Daoy (cell line): ENCODE results near the gene STX3. TPM values are rescaled to one million over a fixed set of nuclear protein-coding genes. Genes with fewer than 3 reads are reported as not detected.
"Not testable (repeated sequence)": the region's sequence is repeated elsewhere in the genome, so short reads cannot be mapped to it uniquely, and the experiment has no call there.

ENCODE experiments used
- DNase-seq: peaks from one replicate; pipeline ENCODE4 v3.0.0-alpha.2; 2015; ENCODE audit warnings: low read depth
- total RNA-seq: library from RNA; depleted of rRNA; stranded (reverse); fragments of >200 nt; shearing (Covaris generic); gene quantifications from 2 replicates; pipeline ENCODE4 v1.2.3, GENCODE V29; 2014

Gene STX3
- total RNA-seq, 1 experiment from 2014 or later = 21.3 TPM

DNA sequence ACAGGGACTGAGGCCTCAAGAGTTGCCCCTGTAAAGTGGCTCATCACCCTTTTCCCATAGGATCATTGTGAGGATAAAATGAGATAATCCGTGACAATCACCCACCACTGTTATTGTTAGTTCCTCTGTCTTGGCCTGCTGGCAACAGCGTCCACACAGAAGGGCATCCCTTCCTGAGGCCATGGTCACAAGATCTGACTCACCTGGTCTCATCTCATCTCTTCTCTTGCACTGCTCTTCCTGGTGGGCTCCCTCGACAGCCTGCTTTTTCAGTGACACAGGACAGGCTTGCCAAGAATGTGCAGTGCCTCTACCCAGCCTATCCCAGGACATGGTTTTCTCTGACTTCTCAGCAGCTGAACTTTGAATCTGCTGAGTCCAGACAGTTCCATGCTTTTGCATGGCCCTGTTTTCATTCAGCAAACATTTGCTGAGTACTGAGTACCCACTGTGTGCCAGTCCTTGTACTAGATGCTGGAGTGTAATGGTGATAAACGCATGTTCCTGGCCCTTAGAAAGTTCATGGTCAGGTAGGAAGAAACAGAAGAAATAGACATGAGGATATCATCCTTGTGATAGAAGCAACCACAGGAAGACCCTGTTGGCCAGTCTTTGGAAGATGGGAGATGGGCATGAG is 3.3 kb downstream of the STX3 start:
- DNase-seq = no peak

DNA sequence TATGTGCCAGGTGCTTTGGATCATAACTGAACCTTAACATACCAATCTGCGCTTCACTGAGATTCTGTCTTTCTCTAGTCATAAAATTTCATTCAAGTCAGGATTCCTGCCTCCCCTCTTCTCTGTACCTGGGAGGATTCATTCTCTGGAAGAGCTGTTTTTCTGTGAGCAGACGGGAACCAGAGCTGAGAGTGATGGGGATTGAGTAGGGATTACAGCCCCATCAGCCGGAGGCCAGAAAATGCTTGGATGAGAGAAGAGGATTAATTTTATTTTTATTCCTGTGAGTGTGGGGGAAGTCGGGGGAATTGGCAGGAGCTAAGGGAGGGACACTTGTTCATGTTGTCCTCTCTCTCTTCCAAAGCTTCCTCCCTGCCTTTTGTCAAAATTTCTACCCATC is 4.7 kb downstream of the STX3 start:
- no peak for DNase-seq

DNA sequence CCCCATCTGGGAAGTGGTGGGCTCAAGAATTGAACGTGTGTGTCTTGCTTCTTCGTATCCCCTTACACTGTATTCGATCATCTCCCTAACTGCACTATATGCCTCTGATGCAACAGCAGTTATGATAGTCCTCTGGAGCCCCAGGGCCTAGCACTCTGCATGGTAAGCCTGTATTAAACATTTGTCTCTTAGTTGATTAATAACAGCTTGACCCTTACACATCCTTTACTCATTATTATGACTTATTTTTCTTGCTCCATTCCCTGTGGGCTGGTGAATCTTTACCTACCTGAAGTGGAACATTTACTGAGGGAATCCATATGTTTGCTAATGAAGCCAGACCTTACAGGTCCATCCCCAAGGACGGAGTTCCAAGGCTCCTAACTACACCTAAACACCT is 5.6 kb downstream of the STX3 start:
- DNase-seq = no peak

DNA sequence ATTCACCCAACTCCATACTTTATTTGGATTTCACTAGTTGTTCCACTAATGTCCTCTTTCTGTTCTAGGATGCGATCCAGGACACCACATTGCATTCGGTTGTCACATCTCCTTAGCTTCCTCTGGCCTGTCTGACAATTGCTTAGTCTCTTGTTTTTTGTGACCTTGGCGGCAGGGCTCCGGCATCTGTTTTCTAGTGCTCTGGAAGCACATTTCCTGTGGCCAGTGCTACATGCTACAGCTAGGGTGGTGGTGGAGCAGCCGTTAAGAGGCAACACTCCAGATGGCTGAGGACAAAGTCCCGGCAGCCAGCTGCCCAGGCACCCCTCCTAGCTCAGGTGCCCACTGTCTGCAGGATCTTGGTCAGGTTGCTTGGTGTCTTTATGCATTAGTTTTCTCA is 6.8 kb downstream of the STX3 start:
- no peak for DNase-seq

DNA sequence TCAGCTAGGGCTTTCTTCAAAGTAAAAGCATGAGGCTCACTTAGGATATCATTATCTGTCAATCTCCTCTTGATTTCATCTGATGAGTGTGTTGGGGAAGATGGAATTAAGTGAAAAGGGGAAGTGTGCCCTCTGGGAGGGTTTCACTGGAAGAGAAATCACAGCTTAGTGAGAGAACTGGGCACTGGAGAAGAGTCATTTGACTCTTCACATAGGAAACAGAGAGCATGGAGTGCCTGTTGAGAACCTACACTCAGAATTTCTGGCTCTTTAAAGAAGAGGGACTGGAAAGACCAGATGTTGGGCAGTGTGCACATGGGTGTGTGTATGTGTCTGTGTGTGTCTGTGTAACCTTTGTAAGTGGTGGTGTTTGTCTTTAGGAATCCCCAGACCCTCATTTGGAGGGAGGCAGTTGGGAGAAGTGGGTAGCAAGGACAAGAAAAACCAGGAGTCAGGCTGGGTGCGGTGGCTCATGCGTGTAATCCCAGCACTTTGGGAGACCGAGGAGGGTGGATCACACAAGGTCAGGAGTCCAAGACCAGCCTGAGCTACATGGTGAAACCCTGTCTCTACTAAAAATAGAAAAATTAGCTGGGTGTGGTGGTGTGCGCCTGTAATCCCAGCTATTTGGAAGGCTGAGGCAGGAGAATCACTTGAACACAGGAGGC is 10.0 kb downstream of the STX3 start:
- DNase-seq = no peak

DNA sequence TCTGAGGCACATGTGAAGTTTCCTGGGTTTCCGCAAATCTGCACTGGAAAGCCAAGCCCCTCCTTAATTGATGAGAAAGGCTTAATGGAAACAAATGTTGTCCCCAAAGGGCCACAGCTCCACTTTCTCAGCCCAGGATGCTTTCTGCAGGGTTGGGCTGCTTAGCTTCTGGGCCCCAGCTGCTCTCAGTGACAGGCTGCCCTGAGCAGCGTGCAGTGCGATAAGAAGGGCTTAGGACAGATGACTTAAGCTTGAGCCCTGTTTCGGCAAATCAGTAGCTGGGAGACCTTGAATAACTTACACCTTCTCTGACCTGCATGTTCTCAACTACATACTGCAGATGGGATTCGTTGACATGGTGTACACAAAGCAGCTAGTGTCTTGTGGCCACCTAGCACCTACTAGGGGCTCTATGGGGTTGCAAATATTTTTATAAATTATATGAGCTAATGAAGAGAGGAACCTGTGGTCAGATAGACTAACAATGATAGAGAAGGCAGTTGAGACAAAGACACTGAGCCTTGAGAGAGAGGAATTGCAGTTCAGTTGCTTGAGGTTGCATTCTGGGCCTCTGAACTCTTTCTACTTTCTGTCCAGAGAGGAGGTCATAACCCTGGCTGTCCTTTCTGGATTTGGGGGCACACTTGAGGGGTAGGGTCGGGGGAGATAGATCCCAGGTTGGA is 11.5 kb downstream of the STX3 start:
- DNase-seq = no peak

DNA sequence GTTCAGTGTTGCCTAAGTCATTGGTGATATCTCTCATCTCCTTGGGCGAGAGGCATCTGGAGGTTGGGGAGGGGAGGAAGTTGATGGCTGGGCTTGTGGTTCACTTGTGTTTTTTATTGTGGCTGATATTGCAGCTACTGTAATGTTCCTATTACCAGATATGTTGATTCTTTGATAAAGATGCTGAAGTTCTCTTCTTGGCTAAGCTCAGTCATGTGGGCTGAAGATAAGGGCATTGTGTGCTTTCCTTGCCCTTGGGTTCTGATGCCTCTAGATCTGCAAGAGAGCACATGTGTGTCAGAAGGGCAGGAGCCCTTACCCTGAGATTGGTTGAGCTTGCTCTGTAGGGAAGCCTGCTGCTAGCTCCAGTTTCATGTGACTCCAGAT is 12.0 kb downstream of the STX3 start:
- DNase-seq = no peak

DNA sequence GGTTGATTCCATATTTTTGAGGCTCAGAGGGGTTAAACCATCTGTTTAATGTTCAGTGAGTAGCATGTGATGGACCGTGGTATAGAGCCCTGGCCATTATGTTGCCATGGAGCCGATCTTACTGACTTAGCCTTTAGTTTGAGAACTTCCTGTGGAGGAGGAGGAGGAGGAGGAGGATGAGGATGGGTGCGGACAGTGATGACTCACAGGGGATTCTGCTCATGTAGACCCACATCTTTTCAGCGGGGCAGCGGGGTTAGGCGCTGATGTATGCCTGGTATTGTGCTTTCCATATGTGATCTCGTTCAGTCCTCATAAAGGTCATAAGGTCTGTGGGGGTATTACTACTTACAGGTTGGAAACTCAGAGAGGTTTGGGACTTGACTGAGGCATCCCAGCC is 13.9 kb downstream of the STX3 start:
- no peak for DNase-seq

DNA sequence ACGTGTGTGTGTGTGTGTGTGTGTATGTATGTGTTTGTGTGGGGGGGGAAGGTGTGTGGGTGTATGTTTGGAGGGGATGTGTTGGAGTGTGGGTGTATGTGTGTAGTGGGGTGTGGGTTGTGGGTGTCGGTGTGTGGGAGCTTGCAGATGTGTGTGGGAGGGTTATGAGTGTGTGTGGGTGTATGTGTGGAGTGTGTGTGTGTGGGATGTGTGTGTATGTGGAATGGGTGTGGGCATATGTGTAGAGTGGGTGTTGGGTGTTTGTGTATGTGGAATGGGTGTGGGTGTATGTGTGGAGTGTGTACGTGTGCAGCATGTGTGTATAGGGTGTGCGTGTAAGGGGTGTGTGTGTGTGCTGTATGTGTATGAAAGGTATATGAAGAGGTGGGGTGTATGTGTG is 14.7 kb downstream of the STX3 start:
- no peak for DNase-seq

DNA sequence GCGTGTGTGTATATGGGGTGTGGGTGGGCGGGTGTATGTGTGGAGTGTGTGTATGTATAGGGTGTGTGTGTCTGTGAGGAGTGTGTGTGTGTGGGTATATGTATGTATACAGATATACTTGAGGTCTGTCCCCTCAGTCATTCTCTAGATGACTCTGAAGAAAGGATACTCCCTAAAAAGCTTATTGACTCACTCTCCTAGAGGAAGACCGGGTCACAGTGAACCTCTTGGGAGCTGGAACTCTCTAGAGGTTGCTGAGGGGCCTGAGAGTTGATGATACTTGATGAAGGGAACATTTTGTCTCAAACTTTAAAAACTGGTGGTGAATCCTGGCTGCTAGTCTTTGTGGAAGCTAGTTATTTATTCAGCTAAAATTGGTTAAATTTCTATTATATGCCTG is 15.1 kb downstream of the STX3 start:
- DNase-seq = no peak

DNA sequence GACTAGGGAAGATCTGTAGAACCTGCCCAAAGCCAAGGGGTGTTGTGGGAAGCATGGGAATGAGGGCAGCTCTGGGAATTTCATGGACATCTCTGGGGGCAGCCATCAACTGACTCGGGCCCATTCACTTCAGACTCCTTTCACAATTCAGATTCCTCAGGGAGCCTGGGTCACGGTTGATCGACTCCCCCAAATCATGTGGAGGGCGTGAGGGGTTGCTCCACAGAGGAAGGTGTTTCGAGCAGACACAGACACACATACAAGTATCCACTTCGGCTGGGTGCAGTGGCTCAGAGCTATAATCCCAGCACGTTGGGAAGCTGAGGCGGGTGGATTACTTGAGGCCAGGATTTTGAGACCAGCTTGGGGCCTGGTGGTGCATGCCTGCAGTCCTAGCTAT is 15.7 kb downstream of the STX3 start:
- DNase-seq = no peak

DNA sequence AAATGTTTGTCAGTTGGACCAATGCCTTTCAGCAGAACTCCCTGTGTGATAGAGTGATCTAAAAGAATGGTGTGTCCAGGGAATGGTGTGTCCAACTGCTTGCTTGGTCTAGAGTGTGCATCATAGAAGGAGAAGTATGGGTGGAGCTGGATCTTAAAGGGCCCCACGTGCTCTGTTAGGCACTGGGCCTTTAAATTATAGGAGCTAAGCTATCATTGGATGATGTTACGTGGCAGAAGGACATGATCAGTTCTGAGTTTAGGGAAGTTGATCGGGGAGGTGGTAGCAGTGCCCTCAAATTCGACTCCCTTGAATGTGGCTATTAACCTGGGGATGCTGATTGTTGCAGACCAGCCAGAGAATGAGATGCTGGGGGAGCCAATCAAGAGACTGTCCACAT is 16.4 kb downstream of the STX3 start:
- DNase-seq = no peak

DNA sequence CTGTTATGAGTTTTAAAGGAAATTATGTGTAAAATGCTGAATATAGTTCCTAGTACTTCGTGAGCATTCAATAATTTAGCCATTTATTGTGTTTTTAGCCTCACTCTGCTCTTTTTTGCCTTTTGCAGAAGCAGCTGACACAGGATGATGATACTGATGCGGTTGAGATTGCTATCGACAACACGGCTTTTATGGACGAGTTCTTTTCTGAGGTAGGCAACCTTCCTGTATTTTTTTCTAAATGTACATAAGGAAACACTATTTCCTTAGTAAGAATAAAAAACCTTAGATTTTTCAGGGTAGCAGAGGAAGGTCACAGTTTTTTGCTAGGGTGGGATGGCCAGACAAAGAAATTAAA is 17.9 kb downstream of the STX3 start:
- DNase-seq = no peak

DNA sequence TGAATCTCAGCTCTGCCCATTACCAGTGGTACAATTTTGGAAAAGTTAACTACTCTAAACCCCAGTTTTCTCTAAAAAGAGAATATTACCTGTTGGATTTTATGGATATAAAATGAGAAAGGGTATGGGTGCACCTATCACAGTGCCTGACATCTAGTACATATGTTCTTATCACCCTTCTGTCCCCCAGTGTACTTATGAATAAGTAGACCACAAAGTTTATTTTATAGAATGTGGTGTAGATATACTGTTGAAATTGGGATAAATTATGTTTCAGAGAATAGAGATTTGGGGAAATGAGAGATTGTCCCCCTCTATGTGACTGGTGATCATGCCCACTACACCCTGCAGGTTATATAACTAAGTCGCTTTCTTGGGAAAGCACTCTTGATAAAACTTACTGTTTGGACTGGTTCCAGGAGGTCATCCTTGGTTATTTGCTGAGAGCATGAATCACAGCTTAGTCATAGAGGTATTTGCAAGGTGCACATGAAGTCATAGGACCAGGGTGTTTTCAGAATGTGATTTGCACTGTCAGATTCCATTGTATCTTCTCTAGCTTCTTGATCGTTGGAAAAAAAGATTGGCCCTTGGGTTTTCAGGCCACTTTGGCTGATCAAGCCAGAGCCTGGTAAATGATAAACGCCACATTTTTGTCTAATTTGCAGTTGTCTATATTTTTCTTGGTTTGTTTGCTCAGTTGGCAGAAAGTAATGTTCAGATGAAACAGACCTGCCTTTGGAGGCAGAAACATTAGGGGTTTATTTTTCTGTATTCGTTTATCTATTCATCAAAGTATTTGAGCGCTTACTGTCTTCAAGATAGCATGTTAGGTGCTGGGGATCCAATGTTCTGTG is 21.3 kb downstream of the STX3 start:
- DNase-seq = peak; percentile 80

DNA sequence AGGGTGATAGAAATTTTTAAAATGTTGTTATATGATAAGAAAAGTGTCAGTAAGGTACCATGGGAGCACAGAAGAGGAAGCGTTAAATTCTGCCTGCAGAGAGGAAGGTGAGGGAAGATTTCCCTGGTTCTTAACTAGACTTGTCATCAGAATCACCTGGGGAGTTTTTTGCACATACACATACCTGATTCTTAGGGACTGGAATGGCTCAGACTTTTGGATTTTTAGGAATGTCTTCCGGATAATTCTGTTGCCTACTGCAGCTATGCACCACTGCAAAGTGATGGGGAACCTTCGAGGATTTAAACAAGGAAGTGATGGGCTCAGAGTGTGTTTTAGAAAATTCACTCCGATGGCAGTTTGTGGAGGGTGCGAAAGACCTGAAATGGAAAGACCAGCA is 21.9 kb downstream of the STX3 start:
- no peak for DNase-seq

DNA sequence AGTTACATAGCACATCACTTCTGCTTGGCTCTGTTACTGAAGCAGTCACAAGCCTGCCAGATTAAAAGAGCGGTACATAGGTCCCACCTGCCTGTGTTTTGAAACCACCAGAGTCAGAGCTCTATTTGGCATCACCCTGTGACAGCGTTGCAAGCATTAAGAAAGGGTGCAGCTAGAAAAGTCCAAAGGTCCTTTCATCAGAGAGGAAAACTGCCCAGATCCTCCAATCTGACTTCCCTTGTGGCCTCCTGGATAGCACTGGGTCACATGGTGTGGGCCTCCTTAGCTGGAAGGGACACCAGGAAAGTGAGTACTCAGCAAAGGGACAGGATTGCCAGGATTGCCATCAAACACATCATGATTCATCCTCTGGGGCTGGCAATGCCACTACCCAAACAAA is 22.9 kb downstream of the STX3 start:
- DNase-seq = no peak

DNA sequence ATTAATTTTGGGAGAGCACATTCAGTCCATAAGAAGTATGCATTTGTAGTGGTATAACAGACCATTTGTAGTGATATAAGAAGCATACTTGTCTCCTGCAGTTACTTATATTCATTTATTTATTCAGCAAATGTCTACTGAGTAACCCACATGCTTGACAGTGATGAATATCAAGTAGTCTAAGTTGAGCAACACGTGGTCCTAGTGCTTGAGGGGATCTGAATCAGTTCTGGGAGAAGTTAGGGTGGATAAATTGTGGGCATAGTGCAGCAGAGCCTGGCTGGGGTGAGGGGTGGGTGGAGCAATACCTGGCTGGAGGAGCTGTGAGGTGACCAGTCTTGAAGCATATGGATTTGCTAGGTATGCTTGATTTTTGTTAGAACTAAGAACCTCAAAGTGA is 24.3 kb downstream of the STX3 start:
- no peak for DNase-seq

DNA sequence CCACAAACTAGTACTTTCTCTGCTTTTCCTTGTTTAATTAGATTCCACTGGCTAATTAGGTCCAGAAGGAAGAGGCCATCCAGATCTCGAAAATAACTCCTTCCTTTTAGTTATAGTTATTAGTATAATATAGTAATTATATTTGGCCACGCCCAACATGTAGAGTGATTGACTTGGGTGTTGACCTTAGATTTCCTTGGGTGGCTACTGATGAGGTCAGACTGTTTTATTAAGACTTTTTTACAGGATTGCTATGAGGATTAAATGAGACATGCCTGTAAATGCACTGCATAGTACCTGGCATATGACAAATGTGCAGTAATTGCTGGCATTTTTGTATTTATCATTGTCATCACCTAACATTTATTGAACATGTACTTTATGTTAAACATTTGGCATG is 26.9 kb downstream of the STX3 start:
- no peak for DNase-seq

DNA sequence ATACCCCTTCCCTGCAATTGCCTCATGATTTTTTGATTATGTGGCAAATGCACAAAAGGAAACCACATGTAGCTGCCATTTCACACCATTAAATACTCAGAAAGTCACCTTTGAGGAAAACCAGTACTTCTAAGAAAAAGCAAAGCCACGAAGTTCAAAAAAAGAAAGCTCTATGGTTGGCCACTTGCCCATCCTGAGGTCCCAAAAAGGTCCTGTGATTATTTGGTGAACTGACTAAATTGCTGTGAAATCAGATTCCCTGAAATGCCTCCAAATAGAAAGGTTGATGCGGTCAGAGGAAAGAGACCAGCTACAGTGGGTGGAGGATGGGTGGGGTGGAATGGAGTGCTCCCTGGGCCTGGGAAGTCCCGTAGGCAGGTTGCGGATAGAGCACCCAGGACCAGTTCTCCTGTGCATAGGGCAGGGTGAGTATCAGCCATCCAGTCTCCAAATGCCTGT is 28.5 kb downstream of the STX3 start:
- DNase-seq = no peak

DNA sequence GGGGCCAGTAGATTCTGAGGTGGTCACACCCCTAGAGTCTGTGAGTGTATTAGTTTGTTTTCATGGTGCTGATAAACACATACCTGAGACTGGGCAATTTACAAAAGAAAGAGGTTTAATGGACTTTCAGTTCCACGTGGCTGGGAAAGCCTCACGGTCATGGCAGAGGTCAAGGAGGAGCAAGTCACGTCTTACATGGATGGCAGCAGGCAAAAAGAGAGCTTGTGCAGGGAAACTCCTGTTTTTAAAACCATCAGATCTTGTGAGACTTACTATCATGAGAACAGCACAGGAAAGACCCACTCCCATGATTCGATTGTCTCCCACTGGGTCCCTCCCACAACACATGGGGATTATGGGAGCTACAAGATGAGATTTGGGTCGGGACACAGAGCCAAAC is 29.3 kb downstream of the STX3 start:
- DNase-seq = not testable (repeated sequence)

DNA sequence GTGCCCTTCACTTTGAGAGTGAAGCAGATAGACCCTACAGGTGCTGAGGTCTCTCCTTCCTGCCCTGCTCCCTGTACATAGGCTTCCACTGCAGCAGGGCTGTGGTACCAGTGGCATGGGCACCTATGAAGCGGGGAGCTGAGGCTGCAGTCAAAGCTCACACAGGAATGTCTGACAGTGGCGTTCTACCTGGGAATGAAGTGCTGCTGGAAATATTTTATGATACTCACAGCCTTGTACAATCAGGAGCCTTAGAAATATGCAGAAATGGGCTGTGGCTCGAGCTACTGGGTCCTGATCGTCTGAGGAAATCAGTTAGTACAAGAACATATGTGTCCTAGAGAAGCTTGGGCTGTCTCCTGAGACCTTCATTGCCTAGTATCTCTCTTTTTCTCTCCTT is 30.6 kb downstream of the STX3 start:
- DNase-seq = no peak

DNA sequence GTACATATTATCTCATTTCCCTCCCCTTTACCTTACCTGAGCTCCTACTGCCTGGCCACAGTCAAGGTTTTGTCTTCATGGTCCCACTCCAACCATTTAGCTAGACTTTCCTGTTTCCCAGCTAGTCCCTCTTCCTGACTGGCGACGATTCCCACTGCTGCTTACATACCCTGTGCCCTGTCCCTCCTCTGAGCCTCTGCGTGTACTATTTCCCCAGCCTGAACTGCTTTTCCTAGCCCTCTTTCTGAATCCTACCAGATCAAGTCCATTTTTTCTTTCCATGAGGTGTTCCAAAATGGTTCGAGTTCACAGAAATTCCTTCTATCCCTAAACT is 32.0 kb downstream of the STX3 start:
- DNase-seq = no peak

DNA sequence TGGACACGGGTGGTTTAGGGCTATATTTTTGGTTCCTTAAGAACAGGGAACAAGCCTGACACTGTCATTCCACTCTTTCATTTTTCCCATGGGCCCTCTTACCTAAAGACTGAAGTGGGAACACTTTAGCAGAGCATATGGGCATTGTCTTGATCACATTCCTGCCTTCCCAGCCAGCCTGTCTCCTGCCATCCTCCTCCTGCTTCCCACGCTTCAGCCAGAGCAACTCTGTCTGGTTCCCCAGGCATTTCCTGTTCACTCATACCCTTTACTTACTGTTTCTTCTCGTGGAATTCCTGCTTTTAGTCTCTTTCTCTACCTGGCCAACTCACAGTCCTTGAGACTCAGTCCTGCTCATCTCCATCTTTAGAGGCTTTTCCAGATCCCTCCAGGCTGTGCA is 32.6 kb downstream of the STX3 start:
- peak; percentile 76 for DNase-seq
